Measurements from ENCODE around the gene MROH7. TPM values are rescaled to one million over a fixed set of nuclear protein-coding genes. Genes with fewer than 3 reads are reported as not detected.

The MROH7 gene
- 8.1 TPM for total RNA-seq

DNA sequence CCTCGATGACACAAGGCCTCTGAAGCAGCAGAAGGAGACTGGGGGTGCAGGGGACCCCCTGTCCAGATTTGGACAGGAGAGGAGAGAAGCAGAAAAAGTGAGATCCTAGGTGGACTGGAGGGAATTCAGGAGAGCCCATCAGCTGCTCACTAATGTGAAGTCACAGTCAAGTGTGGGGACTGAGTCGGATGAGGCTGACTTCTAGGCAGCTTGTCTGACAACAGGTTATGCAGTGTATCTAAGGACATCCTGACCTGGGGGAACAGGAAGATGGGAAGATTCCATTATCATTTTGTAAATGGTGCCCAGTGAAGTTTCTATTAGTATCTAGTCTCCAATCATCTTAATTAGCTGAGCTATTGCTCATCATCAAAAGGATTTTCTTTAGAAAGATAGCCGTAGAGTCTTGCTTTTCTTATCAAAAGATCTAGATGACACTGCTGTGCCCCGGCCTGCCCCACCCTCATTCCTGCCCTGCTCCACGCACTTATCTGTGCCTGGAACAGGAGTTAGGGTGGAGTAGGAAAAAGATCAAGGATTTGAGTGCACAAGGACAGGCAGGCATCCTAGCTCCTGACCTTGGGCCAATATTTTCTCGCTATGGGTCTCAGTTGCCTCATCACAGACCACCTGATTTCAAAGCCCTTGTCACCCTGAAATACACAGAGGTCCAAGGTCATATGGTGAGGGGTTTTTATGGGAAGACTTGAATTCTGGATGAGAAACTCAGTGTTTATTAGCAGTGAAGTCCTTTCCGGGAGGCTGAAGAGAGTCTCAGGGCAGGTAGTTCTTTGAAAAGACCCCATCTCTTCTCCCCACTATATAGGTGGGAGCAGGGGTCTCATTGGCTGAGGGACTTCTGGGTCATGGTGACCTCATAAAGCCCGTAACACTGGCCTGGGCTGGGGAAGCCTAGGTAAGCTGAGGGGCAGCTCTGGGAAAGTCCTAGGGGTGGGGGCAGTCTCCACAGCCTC is at the start of gene MROH7:
Gene MROH7, plus strand, starts transcription at position 924 of the 974 bp plus-strand sequence. CDS start 11,141 bp downstream, outside the sequence.
- no peak for ATAC-seq
- intact Hi-C loops (cut with DNase I) = loop anchor here (1.0 kb wide), 1 partner anchor 66 kb away; no protein-coding TSS in a partner anchor
- DNase-seq (ENCODE audit: low spot score) = no peak

DNA sequence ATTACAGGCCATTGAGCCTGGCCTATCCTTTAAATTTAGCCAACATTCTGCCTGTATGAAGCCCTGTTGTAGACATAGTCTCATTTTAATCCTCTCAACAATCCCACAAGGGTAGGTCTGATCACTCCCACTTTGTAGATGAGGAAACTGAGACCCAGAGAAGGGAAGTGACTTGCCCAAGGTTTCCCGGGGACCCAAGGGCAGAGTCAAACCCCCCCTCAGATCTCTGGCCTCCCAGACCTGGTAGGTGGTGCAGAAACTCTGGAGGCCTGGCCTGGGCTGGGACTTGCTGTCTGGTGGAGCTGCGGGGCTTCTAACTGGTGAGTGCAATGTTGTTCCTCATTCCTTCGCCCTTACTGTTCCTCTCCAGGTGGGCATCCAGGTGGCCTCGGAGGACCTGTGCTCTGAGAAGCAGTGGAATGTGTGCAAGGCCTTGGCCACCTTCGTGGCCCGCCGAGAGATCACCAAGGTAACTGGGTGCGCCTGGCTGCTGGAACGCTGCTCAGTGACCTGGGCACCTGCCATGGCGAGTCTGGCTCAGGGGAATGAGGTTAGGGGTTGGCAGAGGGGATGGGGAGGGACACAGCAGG is 47.9 kb upstream of the MROH7 start:
- ATAC-seq = no peak
- intact Hi-C loops (cut with DNase I) = no loop called here
- DNase-seq (ENCODE audit: low spot score) = no peak

DNA sequence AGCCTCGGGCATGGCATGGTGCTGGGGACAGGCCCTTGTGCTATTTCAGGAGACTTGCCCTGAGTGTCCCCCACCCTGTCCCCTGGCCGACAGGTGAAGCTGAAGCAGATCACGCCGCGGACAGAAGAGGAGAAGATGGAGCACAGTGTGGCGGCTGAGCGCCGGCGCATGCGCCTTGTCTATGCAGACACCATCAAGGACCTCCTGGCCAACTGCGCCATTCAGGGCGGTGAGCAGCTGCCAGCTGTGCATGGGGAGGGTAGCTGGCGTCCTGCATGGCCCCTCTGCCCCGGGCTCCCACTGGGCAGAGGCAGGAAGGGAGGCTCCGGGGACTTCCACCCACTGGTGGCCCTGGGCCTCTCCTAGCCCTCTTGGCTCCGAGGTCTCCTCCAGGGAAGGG is 47.1 kb upstream of the MROH7 start:
- ATAC-seq (no peak), DNase-seq (ENCODE audit: low spot score) (no peak)
- intact Hi-C loops (cut with DNase I) = no loop called here

DNA sequence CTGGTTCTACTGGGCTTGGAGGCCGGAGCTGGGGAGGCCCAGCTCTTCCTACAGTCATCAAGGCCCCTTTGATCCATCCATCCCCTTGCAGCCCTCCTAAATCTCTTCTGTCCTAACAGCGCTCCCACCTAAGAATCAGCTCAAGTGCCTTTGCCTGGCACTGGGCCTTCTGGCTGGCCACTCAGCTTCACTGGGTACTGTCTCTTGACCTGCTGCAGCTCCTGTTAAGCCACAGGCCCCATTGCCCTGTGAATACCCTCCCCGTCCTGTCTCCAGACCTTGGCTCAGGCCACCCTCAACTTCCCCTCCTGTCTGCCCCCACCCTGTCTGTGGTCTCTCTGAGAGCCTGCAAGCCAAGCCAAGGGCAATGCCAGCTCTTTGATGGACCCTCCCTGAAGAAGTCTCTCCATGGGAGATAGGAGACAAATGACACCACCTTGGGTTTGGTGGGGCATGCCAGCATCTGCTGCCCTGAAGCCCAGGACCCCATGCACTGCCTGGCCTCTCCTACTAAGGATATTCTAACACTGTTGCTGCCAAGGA is 45.6 kb upstream of the MROH7 start:
- ATAC-seq (no peak), DNase-seq (ENCODE audit: low spot score) (no peak)
- intact Hi-C loops (cut with DNase I) = no loop called here

DNA sequence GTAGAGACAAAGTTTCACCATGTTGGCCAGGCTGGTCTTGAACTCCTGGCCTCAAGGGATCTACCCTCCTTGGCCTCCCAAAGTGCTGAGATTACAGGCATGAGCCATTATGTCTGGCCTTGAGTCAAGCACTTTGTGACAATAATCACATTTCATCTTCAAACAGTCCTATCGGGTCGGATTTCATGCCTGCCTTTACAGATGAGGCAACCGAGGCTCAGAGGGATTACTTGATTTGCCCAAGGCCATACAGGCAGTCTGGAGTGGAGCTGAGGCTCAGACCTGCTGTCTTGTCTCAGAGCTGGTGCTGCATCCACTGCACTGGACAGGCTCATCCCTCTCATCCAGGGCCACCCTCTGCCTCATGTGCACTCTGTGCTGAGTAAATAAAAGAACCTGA is 44.8 kb upstream of the MROH7 start:
- intact Hi-C loops (cut with DNase I) = no loop called here
- ATAC-seq (no peak), DNase-seq (ENCODE audit: low spot score) (no peak)

DNA sequence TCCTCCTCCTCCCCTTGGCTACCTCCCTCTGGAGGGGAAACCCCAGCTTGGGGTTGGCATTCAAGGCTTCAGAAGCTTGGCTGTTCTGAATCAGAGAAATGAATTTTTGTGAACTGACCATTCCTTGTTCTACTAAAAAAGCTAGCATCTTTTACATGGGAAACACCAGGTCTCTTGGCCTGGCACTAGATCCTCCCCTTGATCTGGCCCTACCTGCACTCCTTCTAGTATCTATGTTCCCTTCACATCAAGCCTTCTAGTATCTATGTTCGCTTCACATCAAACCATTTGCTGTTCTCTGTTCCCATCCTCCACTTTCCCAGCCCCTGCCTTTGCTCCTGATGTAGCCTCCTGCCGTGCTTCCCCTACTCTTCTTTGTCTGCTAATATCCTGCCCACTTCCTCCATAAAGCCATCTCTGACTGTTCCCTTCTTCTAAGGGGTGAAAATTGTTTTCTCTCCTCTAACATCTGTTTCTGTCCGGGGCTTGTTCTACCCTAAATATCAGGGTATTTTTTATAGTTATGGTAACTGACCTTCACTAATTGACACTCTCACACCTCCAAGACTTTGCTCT is 44.0 kb upstream of the MROH7 start:
- DNase-seq (ENCODE audit: low spot score) = no peak
- no peak for ATAC-seq
- intact Hi-C loops (cut with DNase I) = no loop called here

- intact Hi-C loops (cut with DNase I) = no loop called here
- DNase-seq (ENCODE audit: low spot score) = no peak
- no peak for ATAC-seq
Measured at GRCh38 chr1:54599211-54599823, 42.3 kb upstream of the MROH7 start.

DNA sequence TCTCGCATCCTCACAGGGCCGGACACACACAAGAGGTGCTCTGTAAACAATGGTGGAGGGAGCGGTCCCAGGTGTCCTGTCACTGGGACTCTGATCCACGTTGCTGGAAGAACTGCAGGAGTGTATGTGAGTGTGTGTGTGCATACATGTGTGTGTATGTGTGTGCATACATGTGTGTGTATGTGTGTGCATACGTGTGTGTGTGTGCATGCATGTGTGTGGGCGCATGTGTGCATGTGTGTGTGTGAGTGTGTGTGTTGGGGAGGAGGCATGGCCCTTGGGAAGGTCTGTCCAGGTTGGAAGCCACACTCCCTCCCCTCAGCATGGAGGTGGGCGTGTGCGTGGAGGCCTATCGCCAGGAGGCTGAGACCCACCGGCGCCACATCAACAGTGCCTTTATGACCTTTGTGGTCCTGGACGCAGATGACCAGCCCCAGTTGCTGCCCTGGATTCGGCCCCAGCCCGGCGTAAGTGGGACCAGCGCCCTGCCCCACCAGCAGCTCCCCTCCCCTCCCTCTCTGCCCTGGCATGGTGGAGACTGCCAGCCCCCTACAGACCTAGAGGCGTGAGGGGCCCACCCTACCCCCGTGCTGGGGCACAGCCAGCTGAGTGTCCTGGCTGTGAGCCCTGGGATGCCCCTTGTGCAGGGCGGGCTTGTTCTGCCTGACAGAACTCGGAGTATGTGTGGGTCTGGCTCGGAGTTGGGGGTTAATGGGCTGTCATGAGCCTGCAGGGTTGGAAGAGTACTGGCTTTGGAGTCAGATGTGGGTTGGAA is 40.5 kb upstream of the MROH7 start:
- no peak for ATAC-seq
- intact Hi-C loops (cut with DNase I) = no loop called here
- DNase-seq (ENCODE audit: low spot score) = no peak

DNA sequence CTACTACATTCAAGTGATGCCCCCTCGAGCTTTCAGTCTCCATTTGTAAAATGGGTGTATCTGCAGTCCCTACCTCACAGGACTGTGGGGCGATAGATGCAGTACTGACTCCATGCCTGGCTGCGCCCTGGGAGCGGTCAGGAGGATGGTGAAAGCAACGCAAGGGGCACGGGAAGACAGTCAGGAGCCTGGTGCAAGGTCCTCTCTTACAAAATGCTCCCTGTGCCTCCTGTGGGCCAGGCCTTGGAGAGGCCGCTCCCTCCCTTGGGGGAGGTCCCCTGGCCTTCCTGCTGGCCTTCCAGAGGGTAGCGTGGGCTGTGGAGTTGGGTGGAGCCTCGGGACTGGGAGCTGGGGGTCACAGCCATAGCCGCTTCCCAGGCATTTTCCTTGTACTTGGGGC is 39.9 kb upstream of the MROH7 start:
- no peak for ATAC-seq
- no peak for DNase-seq (ENCODE audit: low spot score)
- intact Hi-C loops (cut with DNase I) = no loop called here

DNA sequence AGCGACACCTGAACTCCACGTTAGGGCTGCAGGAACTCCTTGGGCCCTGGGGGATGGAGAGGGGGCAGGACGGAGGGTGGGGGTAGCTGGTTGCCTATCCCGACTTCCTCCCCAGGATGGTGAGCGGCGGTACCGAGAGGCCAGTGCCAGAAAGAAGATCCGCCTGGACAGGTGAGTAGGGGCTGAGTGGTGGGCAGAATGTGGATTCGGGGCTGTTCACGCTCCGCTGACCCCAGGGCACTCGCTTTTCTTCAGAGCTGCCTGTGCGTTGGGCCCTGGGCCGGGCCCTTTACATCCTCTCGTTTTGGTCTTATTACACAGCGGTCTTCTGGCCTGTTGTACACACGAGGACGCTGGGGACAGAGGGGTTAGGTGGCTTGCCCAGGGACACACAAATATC is 39.0 kb upstream of the MROH7 start:
- ATAC-seq (no peak), DNase-seq (ENCODE audit: low spot score) (no peak)
- intact Hi-C loops (cut with DNase I) = no loop called here

GRCh38 chr1:54603241-54603640 is 38.3 kb upstream of the MROH7 start:
- ATAC-seq = no peak
- DNase-seq (ENCODE audit: low spot score) = no peak
- intact Hi-C loops (cut with DNase I) = no loop called here

DNA sequence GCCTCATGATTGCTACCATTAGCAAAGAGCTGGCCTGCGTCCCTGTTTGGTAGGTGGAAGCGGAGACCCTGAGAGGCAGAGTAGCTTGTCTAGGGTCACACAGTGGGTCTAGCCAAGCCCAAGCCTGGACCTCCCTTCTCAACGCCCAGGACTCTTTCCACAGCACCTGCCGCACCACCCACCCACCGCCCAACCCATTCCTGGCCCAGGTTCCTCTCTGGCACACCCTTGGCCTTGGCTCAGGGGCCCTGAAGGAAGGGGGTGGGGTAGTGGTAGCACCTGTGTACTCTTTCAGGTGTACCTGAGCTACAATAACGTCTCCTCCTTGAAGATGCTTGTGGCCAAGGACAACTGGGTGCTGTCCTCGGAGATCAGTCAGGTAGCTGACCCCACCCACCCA is 37.5 kb upstream of the MROH7 start:
- intact Hi-C loops (cut with DNase I) = no loop called here
- ATAC-seq = no peak
- DNase-seq (ENCODE audit: low spot score) = no peak

- intact Hi-C loops (cut with DNase I) = no loop called here
- ATAC-seq (no peak), DNase-seq (ENCODE audit: low spot score) (no peak)
Measured at GRCh38 chr1:54604572-54605370, 36.8 kb upstream of the MROH7 start.

DNA sequence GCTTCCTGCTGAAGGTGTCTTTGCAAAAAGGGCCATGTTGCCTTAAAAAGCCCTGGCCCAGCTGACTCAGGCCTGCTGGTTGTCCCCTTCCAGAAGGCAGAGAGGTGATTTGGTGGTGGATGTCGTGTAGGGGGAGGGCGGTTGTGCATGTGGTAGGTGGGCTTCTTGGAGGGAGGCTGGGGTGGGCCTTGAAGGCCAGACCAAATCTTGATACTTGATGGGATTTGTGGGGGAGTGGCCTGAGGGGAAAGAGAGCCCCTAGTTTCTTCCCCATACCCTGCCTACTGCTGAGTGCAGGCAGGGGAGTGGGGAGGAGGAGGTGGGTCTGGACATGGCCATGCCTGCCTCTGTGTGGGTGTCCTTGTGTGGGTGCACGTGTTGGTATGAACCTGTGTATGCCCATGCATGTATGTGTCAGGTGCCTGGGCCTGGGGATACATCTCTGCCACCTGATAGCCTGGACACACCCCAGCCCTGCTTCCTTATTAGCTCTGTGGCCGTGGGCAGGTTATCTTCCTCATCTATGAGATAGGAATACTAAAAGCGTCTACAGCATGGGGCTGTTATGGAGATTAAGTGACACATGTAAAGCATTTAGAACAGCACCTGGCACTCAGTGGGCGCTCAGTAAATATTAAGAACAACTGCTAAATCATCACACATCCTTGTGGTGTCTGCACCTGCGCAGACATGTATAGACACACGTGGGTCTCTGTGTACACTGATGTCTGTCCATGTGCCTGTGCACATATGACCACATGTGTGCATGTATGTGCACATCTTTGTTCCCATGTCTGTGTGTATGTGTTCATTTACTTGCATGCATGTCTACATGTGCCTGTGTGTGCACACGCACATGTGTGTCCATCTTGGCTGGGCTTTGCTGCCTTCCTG is 35.2 kb upstream of the MROH7 start:
- intact Hi-C loops (cut with DNase I) = no loop called here
- DNase-seq (ENCODE audit: low spot score) (no peak), ATAC-seq (no peak)

DNA sequence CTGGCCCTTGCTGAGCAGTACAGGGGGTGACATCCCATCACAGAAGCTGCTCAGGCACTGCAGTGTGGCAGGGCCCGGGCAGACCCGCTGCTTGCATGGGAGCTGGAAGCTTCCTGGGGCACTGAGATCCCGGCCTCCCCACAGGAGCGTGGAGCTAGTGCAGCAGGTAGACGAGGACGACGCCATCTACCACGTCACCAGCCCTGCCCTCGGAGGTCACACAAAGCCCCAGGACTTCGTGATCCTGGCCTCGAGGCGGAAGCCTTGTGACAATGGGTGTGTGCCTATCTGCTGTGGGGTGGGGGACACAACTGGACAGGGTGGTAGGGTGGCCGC is 34.6 kb upstream of the MROH7 start:
- DNase-seq (ENCODE audit: low spot score) (no peak), ATAC-seq (no peak)
- intact Hi-C loops (cut with DNase I) = no loop called here

DNA sequence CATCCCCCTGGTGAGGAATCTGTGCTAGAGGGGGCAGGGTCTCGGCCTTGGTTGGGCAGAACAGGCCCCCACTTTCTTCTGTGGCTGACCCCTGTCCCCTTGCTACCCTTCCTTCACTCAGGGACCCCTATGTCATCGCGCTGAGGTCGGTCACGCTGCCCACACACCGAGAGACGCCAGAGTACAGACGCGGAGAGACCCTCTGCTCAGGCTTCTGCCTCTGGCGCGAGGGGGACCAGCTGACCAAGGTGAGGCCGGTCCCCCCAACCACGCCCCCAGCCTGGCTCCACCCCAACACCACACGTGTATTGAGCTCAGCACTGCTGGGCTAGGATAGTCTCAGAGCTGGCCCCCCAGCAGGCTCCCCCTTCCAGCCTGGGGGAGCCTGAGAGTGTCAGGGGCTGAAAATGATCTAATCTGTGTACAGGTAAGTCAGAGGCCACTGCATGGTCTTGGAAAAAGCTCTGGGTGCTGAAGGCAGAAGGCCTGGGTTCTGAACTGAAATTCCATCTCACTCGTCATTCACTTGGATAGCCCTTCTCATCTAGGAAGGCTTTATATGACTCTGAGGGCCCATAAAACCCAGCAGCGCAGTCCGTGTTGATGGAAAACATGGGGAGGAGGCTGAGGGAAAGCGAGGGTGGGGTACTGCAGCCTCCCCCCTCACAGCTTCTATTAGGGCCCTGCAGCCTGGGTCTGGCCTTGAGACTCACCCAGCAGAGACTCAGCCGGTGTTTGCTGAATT is 33.6 kb upstream of the MROH7 start:
- no peak for ATAC-seq
- intact Hi-C loops (cut with DNase I) = no loop called here
- DNase-seq (ENCODE audit: low spot score) = no peak

All from sciatic nerve (tissue), 2 donors.